ENCODE results near the gene TSPOAP1.

TSPOAP1 gene

GRCh38 chr17:58277107-58277801 is 51.3 kb downstream of the TSPOAP1 start:
- DNase-seq (ENCODE audit: low read depth in 3 of 3) = no peak

- no peak for DNase-seq (ENCODE audit: low read depth in 3 of 3)
Measured at GRCh38 chr17:58276423-58276822, 52.2 kb downstream of the TSPOAP1 start.

DNA sequence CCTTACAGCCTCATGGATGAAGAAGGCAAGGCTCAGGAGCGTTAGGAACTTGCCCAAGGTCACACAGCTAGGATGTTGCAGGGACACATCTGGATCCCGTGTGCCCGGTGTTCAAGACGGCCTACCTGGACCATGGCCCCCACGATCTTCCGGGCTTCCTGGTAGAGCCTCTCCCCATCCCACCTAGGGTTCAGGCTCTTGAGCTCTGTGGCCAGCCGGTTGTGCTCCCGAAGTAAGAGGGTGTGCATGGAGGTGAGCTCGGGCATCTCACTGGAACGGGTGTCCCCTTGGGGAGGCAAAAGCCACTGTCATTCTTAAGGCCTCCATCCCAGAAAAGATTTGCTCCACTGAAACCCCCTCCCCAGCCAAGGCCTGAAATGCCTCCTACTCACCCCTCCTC is 53.2 kb downstream of the TSPOAP1 start:
- no peak for DNase-seq (ENCODE audit: low read depth in 3 of 3)

DNA sequence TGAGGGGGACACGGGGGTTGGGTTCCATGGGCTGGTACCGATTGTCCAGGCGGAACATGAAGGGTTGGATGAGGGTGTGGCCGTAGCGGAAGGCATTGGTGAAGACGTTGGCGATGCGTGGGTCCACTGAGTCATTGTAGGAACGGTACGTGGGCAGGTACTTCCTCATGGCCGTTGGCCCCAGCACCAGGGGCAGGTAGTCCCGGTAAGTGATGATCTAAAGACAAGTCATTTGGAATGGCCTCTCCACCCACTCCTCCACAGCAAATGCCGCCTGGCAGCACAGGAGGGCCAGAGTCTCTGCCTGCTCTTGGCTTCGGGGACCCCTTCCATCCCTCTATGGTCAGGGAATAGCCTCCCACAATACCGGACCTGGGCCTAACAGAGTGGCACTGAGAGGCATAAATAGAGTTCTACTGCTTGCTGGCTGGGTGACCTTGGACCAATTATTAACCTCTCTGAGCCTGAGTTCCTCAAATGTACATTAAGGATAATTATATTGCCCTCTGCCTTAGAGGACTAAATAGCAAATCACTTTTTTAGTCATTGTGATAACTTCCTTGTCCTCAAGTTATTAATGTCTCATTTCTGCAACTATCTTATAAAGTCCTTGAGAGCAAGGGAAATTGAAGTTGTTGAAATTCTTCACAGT is 55.0 kb downstream of the TSPOAP1 start:
- no peak for DNase-seq (ENCODE audit: low read depth in 3 of 3)

- DNase-seq (ENCODE audit: low read depth in 3 of 3) = no peak
Measured at GRCh38 chr17:58272367-58273280, 56.0 kb downstream of the TSPOAP1 start.

DNA sequence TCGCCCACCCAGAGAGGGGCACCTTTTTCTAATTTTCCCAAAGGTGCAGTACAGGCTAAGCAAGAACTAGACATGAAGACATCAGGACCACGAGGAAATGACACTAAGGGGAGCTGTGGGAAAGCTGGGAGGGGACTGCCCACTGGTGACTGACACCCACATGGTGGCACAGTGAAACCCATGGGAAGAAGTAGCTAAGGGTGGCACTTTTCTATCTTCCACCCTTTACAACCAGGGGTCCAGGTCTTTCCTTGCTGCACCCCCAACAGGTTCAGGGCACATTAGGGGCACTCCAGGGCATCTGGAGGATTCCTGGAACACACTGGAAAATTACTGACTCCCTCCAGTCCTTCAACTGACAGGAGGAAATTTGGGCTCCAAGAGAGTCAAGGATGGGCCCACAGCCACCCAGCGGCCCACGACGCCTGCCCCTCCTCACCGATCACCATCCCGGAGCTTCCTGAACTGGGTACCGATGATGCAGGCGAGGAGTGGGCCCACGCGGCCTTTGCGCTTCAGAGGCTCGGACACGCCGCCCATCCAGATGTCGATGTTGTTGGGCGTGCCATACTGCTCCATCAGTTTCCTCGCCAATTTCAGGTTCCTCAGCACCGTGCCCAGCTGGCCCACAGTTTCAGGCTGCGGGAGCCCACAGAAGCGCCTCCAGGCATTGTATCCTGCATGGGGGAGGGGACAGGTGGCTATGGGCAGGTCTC is 57.2 kb downstream of the TSPOAP1 start:
- DNase-seq (ENCODE audit: low read depth in 3 of 3) = no peak

DNA sequence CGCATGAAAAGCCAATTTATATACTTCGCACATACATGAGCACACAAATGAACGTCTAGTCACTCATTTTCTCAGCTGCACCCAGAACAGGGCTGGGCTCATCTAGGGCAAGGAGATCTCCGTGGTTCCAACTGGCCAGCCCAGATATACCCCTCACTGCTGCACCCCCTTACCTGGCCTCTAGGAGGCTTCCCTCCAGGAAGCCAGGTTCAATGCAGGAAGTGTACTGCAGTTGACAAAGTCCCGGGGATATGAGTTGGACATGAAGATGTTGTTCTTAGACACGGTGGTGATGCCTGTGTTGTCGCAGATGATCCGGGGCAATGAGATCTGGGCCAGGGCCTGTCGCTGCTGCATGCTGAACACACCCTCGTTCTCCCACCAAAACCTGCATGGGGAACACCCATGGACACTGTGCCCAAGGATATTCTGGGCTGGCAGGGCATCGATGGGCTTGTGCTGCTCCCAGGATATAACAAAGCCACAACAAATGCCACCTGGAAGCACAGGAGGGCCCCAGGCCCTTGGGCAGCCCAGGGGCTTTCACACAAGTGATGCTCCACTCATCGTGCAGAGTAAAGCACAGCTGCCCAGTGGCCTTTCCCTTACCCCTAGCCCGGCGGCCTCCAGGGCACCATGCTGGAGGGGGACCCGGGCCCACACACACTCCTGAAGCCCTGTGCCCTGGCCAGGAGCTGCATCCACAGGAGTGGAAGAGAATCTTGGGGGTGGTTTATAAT is 57.9 kb downstream of the TSPOAP1 start:
- no peak for DNase-seq (ENCODE audit: low read depth in 3 of 3)

- no peak for DNase-seq (ENCODE audit: low read depth in 3 of 3)
Measured at GRCh38 chr17:58269557-58270291, 58.9 kb downstream of the TSPOAP1 start.

DNA sequence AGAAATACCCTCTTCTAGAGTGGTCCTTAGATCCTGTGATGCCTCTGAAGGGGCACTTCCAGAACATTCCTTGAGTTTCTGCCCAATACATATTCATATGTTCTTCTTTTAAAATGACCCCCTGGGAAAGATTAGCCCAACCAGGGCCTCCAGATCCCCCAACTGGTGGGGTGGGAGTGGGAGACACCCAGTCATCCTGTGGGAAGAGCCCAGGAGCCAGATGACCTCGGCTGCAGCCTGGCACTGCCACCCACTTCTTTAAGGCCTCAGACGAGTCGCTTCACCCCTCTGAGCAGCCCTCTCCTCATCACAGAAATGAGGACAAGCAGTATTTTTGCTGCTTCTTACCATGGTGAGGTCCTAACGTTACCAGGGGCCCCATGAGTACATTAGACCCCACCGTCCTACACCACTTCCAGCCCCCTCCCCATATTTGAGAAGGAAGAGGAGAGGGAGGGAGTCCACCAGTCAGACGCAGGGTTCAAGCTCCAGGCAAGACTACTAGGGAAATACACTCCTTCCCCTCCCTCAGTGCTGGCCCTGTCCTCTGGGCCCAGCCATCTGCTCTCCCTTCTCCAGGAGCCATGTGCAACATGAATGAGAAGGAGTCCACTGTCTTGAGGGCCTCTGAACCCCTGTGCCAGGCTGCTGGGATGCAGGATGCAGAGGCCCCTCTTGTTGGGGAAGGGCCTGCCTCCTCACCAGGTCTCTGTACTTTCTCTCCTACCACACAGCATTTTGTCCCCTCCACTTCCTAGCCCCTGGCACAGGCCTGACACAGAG is 59.6 kb downstream of the TSPOAP1 start:
- no peak for DNase-seq (ENCODE audit: low read depth in 3 of 3)

DNA sequence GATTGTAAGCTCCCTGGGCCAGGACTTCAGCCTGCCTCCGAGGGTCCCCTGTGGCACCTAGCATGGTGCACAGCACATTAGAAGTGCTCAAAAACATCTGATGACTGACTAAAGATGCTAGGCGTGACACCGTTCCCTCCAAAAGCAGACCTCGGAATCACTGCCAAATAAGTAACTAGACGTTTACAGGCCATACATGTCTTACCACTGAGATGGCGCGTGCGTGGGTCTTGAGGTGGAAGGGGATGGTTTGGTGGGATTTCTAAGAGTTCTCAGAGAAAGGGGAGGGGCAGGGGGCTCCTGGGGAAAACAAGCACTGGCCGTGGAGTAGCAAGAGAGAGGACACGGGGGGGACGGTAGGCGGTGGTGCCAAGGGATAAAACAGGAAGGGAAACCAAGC is 60.3 kb downstream of the TSPOAP1 start:
- no peak for DNase-seq (ENCODE audit: low read depth in 3 of 3)

- no peak for DNase-seq (ENCODE audit: low read depth in 3 of 3)
Measured at GRCh38 chr17:58267347-58268324, 61.0 kb downstream of the TSPOAP1 start.

DNA sequence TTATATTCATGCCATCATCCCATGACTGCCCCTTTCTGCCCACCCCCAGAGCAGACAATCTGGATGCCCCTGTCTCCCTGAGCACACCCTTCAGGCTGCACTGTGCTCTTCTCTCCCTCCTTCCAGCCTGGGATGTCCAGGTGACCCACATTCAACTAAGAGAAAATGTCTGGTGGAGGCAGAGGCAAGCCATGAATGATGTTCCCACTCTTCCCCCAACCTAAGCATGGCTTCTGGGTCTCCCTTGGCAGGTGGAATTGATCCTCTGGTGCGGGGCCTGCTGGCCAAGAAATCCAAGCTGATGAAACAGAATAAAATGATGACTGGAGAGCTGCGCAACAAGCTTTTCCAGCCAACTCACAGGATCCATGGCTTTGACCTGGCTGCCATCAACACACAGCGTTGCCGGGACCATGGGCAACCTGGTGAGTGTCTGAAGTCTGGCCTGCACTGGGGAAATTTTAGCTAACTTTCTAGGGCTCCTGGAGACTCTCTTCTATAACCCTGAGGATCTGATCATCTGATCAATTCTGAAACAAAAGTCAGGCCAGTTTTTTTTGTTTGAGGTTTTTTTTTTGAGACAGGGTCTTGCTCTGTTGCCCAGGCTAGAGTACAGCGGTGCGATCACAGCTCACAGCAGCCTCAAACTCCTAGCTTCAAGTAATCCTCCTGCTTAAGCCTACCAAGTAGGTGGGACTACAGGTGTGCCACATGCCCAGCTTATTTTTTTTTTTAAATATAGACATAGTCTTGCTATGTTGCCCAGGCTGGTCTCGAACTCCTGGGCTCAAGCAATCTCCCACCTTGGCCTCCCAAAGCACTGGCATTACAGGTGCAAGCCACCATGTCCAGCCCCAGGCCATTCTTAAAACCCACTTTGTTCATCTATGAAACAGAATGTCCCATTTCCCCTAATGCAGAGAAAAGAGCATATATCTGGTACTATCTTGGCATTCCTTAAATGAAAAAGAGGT is 62.4 kb downstream of the TSPOAP1 start:
- no peak for DNase-seq (ENCODE audit: low read depth in 3 of 3)

DNA sequence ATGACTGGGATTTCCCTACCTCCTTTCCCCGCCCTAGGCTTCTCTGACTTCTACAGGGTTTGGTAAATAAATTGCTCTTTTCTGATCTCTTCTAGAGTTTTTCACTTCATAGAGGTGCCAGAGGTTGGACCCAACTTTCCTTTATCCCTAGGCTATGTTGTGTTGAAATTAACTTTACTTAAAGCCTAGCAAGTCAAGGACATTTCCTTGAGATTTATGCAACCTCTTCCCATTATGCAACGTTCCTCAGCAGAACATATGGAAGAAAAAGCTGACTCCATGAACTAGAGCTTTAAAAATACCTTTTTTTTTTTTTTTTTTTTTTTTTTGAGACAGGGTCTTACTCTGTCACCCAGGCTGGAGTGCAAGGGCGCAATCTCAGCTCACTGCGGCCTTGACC is 63.3 kb downstream of the TSPOAP1 start:
- DNase-seq (ENCODE audit: low read depth in 3 of 3) = no peak

- DNase-seq (ENCODE audit: low read depth in 3 of 3) = no peak
Measured at GRCh38 chr17:58264407-58265103, 64.0 kb downstream of the TSPOAP1 start.

- DNase-seq (ENCODE audit: low read depth in 3 of 3) = no peak
Measured at GRCh38 chr17:58263773-58264172, 64.8 kb downstream of the TSPOAP1 start.

GRCh38 chr17:58262149-58262548 is 66.4 kb downstream of the TSPOAP1 start:
- DNase-seq (ENCODE audit: low read depth in 3 of 3) = no peak

DNA sequence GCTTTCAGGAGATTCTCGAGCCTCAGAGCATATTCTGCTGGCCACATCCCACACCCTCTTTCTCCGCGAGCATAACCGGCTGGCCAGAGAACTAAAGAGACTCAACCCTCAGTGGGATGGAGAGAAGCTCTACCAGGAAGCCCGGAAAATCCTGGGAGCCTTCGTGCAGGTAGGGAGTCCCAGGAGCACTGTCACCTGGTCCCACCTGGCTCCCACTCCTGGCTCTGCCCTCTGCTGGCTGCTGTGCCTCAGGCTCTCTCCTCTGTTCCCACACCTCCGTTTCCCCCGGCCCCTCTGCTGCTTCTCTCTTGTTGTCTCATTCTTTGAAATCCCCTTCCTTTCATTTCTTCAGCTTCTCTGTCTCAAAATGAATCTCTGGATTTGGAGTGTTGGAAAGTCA is 73.8 kb downstream of the TSPOAP1 start:
- DNase-seq (ENCODE audit: low read depth in 3 of 3) = no peak
